Fibroblast of the aortic adventitia (primary cell): ENCODE measurements around the gene INMT. TPM values are rescaled to one million over a fixed set of nuclear protein-coding genes. Genes with fewer than 3 reads are reported as not detected.

Experiments
- DNase-seq: peaks from one replicate; pipeline ENCODE4 v3.0.0-alpha.2; 2010; ENCODE audit warnings: low read depth
- H3K4me3 ChIP-seq: 2 replicates; pipeline ENCODE4 v1.5.1; 2011; ENCODE audit warnings: low read depth, mild to moderate bottlenecking, control low read depth, low read length, moderate library complexity
- total RNA-seq: library from RNA; depleted of rRNA; stranded (reverse); fragments of >200 nt; gene quantifications from 2 replicates; pipeline ENCODE4 v1.2.3, GENCODE V29; 2012; ENCODE audit warnings: low replicate concordance
- TF ChIP-seq, protein P1 (sequence below): IDR thresholded peaks from 2 replicates; pipeline ENCODE4 v1.5.1; 2011; ENCODE audit warnings: mild to moderate bottlenecking, low read length, control low read depth, inconsistent platforms; ENCODE audit not compliant: insufficient read depth

INMT gene
- total RNA-seq, 1 donor = 2.5 TPM

DNA sequence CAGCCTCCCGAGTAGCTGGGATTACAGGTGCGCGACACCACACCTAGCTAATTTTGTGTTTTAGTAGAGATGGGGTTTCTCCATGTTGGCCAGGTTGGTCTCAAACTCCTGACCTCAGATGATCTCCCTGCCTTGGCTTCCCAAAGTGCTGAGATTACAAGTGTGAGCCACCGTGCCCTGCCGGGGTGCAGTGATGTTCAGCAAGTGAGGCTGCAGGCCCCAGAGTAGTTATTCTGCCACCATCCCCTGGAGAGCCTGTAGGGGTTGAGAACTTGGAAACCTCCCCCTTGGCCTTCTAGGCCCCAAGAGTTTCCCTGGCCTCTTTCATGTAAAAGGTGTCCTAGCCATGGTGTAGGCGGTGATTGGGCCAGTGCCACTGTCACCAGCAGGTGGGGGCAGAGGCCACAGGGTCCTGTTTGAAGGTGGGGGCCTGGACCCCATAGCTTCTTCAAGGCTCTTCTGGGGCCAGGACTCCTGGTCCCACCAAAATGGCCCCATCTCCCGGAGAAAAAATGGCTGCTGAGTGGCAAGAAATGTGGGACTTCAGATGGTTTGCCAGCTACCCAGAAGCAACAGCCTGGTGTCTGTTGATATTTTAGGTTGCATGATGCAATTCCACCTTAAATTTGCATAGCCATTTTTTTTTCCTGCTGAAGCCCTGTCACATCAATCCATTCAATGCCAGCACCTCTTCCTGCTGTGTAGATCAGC, 25.5 kb upstream of the INMT start:
- no peak overlapping the region for H3K4me3 ChIP-seq
- DNase-seq = no peak
- TF ChIP-seq, protein P1, sequence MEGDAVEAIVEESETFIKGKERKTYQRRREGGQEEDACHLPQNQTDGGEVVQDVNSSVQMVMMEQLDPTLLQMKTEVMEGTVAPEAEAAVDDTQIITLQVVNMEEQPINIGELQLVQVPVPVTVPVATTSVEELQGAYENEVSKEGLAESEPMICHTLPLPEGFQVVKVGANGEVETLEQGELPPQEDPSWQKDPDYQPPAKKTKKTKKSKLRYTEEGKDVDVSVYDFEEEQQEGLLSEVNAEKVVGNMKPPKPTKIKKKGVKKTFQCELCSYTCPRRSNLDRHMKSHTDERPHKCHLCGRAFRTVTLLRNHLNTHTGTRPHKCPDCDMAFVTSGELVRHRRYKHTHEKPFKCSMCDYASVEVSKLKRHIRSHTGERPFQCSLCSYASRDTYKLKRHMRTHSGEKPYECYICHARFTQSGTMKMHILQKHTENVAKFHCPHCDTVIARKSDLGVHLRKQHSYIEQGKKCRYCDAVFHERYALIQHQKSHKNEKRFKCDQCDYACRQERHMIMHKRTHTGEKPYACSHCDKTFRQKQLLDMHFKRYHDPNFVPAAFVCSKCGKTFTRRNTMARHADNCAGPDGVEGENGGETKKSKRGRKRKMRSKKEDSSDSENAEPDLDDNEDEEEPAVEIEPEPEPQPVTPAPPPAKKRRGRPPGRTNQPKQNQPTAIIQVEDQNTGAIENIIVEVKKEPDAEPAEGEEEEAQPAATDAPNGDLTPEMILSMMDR = no peak

DNA sequence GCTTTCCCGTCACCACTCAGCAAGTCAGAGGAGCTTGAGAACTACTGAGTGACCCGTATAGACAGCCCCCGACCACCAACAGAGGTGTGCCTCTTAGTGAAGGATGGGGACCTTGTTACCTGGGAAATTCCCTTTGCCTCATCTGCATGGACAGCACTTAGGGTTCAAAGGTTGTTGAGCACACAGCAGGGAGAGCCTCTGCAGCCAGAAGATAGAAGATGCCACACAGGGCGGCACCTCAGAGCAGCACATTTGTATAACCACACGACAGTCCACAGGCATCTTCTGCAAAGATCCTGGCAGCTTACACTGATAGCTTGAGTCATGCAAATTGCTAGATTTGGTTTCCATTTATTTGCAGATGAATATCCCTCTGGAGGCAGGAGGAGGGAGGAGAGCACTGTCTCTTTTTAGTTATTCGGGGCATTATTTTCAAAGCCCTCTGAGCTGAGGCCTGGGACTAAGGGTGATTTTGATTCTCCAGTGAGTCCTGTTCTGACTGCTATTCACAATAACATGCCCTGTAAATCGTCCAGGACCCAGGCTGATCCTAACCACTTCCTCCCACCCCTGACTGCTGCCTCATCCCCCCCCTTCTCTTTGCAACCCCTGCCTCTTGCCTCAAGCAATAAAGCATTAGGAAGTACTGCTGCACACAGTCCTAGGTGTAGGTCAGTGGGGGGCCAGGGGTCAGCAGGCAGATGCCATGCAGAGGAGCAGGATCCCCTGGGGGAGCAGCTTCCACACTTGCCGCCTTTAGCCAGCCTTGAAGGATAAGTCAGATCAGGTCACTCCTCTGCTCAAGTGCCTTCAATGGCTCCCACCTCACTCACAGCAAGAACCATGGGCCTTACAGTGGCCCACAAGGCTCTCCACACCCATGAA, 24.6 kb upstream of the INMT start:
- TF ChIP-seq, protein P1 = no peak
- no peak overlapping the region for H3K4me3 ChIP-seq
- peak; percentile 10 for DNase-seq

DNA sequence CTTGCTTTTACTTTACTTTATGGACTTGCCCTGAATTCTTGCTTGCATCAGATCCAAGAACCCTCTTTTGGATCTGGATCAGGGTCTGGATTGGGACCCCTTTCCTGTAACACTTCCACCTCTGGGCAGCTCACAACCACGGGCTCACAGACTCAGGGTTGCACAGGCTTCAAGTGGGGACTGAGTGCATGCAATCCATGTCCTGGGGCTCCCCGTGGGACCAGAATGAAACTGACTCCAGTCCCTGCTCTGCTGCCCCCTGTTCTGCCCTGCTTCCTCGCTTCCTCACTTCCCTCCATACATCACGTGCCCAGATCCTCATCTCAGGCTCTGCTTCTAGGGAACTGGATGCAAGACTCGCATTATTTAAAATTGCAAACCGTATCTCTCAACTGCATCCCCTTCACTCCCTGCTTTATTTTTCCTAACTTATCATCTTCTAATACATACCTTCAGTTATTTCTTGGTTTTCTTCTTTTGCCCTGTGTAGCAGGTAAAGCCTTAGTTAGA, 23.3 kb upstream of the INMT start:
- TF ChIP-seq, protein P1 = no peak
- no peak overlapping the region for H3K4me3 ChIP-seq
- DNase-seq = no peak

DNA sequence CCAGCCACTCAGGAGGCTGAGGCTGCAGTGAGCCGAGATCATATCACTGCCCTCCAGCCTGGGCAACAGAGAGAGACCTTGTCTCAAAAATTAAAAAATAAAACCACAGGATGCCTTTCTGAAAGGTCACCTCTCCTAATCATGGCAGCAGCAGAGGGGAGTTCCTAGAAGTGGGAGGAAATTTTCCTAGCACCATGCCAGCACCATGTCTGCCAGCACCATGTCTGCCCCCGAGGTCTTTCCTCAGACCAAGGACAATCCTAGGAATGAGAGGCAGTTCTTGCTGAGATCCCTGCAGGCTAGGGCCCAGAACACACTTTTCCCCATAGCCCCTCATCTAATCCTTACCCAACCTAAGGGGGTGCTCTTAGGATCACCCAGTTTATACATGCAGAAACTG, 22.3 kb upstream of the INMT start:
- no peak overlapping the region for H3K4me3 ChIP-seq
- no peak for DNase-seq
- TF ChIP-seq, protein P1 = no peak

DNA sequence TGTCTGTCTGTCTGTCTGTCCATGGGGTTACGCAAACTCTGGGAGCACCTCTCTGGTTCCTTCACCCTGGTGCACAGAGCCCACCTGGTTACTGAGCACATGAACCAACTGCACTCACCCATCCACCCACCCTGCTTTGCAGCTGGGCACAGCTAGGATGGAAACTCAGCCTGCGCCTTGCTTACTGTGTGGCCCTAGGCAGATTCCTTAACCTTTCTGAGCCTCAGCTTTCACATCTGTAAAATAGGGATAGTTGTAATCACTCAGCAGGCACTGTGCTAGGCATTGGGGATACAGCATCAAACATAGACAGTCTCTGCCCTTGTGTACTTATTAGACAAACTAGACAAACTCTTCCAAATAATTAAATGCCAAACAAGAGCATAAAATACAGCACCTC, 21.8 kb upstream of the INMT start:
- no peak for DNase-seq
- TF ChIP-seq, protein P1 = no peak
- no peak overlapping the region for H3K4me3 ChIP-seq

DNA sequence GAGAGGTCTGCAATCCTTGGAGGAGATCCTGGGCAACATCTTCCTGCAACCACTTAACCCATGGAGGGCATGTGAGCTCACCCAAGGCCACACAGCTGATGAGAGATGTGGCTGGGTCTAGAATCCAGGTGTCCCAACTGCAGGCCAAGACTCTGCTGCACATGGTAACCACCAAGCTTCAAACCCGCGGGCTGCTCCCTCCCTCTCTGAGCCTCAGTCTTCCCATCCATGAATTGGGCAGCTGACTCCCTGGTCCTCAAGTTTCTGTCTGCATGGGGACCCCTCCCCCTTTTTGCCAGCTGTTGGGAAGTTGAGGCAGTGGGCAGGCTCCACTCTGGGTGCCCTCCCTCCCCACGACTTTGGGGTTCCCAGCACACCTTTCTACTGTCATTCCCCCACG, 20.9 kb upstream of the INMT start:
- no peak overlapping the region for H3K4me3 ChIP-seq
- TF ChIP-seq, protein P1 = no peak
- DNase-seq = no peak
